Bronchial epithelial cell (primary cell): ENCODE data around the gene ATRIP. TPM values are rescaled to one million over a fixed set of nuclear protein-coding genes. Genes with fewer than 3 reads are reported as not detected.

Experiments
- DNase-seq: peaks from one replicate; pipeline ENCODE4 v3.0.0-alpha.2; 2010; ENCODE audit warnings: low read depth
- FAIRE-seq: peaks from 2 replicates; lab custom pipeline; 2011; peaks lifted over from hg19 to GRCh38; lab: Jason Lieb, UNC
- H3K27me3 ChIP-seq: 2 replicates; pipeline ENCODE4 v1.5.1; 2011; ENCODE audit warnings: low read length; ENCODE audit not compliant: control insufficient read depth, insufficient read depth
- H3K36me3 ChIP-seq: 2 replicates; pipeline ENCODE4 v1.5.1; 2011; ENCODE audit warnings: low read length; ENCODE audit not compliant: control insufficient read depth, insufficient read depth
- H3K4me3 ChIP-seq: 2 replicates; pipeline ENCODE4 v1.5.1; 2011; ENCODE audit warnings: mild to moderate bottlenecking, low read depth, low read length, control low read depth
- total RNA-seq: library from RNA; depleted of rRNA; stranded (reverse); fragments of >200 nt; gene quantifications from 2 replicates; pipeline ENCODE4 v1.2.1, GENCODE V29; 2014
- TF ChIP-seq, protein P1 (sequence below): IDR thresholded peaks from 2 replicates; pipeline ENCODE4 v1.5.1; 2011; ENCODE audit warnings: mild to moderate bottlenecking, moderate library complexity, low read length, control low read depth, inconsistent platforms; ENCODE audit not compliant: insufficient read depth, severe bottlenecking

Gene ATRIP
- total RNA-seq, 1 donor from 2014 or later = 5.5 TPM

DNA sequence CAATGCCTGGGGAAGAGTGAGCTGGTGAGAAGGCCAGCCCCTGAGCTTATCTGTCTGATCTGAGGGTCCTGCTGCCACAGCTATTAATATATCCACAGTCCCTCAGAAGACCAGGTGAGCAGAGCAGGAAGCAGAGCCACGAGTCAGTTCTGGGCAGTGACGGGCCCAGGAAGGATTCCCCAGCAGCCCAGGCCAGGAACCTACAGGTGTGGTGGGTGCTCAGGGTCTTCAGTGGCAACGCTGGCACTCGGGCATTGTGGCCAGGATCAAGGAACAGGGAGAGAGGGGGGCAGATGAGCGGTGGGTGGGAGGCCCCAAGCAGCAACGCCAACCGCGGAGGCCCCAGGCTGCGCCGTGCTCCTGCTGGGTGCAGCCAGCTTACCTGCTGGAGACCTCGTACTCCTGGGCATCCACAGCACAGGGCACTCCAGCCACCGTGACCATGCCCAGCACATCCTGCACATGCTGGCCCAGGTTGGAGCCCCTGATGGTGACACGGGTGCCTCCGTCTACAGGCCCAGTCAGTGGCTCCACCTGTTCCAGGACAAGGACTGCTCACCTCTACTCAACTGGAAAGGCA is 28.9 kb upstream of the ATRIP start:
- no peak for FAIRE-seq
- TF ChIP-seq, protein P1, sequence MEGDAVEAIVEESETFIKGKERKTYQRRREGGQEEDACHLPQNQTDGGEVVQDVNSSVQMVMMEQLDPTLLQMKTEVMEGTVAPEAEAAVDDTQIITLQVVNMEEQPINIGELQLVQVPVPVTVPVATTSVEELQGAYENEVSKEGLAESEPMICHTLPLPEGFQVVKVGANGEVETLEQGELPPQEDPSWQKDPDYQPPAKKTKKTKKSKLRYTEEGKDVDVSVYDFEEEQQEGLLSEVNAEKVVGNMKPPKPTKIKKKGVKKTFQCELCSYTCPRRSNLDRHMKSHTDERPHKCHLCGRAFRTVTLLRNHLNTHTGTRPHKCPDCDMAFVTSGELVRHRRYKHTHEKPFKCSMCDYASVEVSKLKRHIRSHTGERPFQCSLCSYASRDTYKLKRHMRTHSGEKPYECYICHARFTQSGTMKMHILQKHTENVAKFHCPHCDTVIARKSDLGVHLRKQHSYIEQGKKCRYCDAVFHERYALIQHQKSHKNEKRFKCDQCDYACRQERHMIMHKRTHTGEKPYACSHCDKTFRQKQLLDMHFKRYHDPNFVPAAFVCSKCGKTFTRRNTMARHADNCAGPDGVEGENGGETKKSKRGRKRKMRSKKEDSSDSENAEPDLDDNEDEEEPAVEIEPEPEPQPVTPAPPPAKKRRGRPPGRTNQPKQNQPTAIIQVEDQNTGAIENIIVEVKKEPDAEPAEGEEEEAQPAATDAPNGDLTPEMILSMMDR = no peak
- peaks cover 80% of the 10 kb centered on the region for H3K36me3 ChIP-seq

DNA sequence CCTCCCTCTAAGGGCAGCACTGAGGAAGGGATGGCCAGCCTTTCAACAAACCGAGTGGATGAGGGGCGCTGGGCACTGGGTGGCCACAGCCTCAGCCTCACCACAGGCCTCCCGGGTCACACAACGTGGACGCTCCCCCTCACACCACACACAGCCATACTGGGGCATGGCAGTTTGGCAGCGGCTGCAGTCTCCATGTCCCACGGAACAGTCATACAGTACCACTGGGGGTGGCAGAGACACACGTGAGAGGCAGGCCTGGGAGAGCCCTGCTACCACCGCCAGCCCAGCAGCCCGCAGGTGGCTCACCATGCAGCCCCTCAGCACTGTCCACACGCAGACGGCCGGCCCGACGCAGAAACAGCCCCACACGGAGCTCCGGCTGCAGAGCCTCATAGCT is 28.4 kb upstream of the ATRIP start:
- no peaks in the 10 kb centered on the region for H3K27me3 ChIP-seq
- peaks cover 79% of the 10 kb centered on the region for H3K36me3 ChIP-seq
- no peak for DNase-seq
- H3K4me3 ChIP-seq = no peak overlapping the region
- TF ChIP-seq, protein P1 = no peak
- no peak for FAIRE-seq

More for the DNA sequence above, 28.9 kb upstream of the ATRIP start:
- DNase-seq = no peak
- H3K4me3 ChIP-seq = no peak overlapping the region
- H3K27me3 ChIP-seq = no peaks in the 10 kb centered on the region

DNA sequence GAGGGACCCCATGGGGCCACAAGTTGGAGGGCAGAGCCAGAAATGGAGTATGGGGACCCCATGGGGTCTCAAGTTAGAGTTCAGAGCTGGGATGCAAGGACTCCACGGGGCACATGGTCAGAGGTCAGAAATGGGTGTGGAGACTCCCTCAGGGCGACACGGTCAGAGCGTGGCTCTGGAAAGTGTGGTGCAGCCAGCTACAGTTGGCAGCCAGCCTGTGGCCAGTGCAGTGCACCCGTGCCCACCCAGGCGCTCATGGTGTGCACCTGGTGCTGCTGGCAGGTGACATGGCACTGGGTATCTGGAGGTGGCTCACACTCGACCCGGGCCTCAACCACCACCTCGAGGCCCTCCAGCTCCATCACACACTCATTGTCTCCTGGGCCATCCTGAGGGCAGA is 27.9 kb upstream of the ATRIP start:
- DNase-seq (no peak), FAIRE-seq (no peak)
- Histone ChIP-seq H3K36me3 (peaks cover 81% of the 10 kb centered on the region), H3K27me3 (no peaks in the 10 kb centered on the region), H3K4me3 (no peak overlapping the region)
- TF ChIP-seq, protein P1 = no peak

DNA sequence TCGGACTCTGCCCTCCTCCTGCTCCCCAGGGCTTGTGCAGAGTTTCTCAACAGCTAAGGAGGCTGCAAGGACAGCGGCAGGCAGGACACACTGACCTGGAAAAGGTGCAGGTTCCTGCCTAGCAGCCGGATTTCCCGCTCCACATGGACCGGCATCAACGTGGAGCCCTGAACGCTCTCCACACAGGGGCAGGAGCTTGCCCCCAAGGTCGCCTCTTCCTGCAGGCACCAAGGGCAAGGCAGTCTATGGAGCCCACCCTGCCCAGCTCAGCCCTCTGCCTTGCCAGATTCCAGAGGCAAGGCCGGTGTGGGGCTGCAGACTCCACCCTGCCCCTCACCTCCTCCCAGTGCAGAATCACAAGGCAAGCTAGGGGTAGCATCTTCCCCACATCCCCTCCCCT is 27.4 kb upstream of the ATRIP start:
- TF ChIP-seq, protein P1 = no peak
- H3K36me3 ChIP-seq = peaks cover 80% of the 10 kb centered on the region
- DNase-seq (no peak), FAIRE-seq (no peak)
- no peak overlapping the region for H3K4me3 ChIP-seq
- H3K27me3 ChIP-seq = no peaks in the 10 kb centered on the region

DNA sequence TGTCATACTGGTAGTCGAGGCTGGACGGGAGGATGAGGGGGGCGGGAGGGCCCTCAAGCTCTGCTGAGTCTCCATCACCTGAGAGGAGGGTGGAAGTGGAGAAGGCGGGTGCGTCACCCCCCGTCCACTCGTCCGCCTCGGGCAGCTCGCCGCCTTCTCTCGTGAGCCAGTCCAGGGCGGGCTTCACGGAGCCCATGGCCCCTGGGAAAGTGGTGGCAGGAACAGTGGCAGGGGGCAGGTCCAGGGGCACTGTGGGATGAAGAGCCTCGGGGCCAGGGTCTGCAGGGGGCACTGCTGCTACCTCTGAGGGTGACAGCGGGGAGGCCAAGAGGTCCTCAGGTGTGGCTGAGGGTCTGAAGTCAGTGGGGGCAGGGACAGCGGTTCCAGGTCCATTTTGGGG is 26.9 kb upstream of the ATRIP start:
- DNase-seq = no peak
- TF ChIP-seq, protein P1 = no peak
- no peaks in the 10 kb centered on the region for H3K27me3 ChIP-seq
- FAIRE-seq = no peak
- H3K4me3 ChIP-seq = no peak overlapping the region
- peaks cover 80% of the 10 kb centered on the region for H3K36me3 ChIP-seq

DNA sequence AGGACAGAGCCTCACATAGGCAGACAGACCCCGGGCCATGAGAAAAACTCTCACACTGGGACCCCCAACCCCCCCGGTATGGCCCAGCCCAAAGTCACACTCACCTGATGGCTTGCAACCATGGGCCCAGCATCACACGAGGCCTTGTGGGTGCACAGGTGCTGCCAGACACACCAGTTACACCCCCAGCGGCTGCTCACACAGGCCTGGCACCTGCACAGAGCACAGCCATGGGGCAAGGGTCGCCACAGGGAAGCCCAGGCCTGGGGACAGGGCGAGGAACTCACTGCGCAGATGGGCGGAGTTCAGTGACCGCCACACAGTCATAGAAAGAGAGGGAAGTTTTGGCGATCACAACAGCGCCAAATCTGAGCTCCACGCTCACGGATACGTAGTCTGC is 26.0 kb upstream of the ATRIP start:
- Histone ChIP-seq H3K36me3 (peaks cover 71% of the 10 kb centered on the region), H3K4me3 (no peak overlapping the region), H3K27me3 (no peaks in the 10 kb centered on the region)
- TF ChIP-seq, protein P1 = no peak
- FAIRE-seq = no peak
- no peak for DNase-seq
